A549 treated with AZD9567 at 1 μM for 4 hours (cell line): ENCODE data around the gene NEBL. TPM values are rescaled to one million over a fixed set of nuclear protein-coding genes. Genes with fewer than 3 reads are reported as not detected.

Experiments
- total RNA-seq: library from RNA; stranded (reverse); fragments of 200-300 nt; extraction: Qiagen RNA extraction; gene quantifications from 5 replicates; pipeline ENCODE4 v1.2.3, GENCODE V29; 2022; ENCODE audit not compliant: insufficient read depth

Gene NEBL, protein sequence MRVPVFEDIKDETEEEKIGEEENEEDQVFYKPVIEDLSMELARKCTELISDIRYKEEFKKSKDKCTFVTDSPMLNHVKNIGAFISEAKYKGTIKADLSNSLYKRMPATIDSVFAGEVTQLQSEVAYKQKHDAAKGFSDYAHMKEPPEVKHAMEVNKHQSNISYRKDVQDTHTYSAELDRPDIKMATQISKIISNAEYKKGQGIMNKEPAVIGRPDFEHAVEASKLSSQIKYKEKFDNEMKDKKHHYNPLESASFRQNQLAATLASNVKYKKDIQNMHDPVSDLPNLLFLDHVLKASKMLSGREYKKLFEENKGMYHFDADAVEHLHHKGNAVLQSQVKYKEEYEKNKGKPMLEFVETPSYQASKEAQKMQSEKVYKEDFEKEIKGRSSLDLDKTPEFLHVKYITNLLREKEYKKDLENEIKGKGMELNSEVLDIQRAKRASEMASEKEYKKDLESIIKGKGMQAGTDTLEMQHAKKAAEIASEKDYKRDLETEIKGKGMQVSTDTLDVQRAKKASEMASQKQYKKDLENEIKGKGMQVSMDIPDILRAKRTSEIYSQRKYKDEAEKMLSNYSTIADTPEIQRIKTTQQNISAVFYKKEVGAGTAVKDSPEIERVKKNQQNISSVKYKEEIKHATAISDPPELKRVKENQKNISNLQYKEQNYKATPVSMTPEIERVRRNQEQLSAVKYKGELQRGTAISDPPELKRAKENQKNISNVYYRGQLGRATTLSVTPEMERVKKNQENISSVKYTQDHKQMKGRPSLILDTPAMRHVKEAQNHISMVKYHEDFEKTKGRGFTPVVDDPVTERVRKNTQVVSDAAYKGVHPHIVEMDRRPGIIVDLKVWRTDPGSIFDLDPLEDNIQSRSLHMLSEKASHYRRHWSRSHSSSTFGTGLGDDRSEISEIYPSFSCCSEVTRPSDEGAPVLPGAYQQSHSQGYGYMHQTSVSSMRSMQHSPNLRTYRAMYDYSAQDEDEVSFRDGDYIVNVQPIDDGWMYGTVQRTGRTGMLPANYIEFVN
- total RNA-seq: 5.6 to 9.6 TPM (median 8.1 TPM) in 5 replicates

DNA sequence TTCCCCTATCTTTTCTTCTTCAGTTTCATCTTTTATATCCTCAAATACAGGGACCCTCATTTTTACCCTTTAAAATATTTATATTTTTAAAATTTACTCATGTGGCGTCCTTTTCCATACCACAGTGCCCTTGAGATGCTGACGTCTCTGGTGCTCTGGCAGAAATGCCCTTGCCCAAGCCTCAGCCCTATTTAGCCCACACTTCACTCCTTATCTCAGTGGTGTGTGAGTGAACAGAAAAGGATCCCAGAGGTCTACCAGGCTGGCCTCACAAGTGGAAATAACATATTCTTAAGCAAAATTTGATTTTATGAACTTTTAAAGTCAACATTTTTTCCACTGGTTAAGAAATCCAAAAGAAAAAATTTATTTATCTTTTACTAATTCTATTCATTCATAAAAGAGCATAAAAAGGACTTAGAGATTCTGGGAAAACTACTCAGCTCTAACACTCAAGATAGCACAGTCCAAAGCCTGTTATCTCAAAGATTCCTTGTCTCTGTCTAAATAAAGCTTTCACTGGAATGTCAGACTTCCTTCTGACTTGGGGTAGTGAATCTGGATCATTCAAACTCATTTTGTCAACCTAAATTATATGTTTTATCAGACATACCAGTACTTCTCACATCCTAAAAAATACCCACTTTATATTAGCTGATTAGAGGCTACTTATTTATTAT, at the start of gene NEBL:
Gene NEBL, minus strand, starts transcription at position 166 of the 680 bp plus-strand sequence. Its CDS starts 106 bp downstream, at position 60.

